Activated CD4-positive, alpha-beta T cell treated with anti-CD3 and anti-CD28 coated beads, Interleukin-2, amount 50 U/mL, for 1 hour (primary cell): ENCODE measurements around the gene STX18.

Experiments used
- DNase-seq: peaks from one replicate; pipeline ENCODE4 v3.0.0-alpha.2; 2020

STX18 gene

GRCh38 chr4:4374388-4375098 is 167.3 kb downstream of the STX18 start:
- DNase-seq: no peak
